MM.1S (cell line): Measurements from ENCODE around the gene EDEM3.

Experiments
- DNase-seq: peaks from one replicate; pipeline ENCODE4 v3.0.0-alpha.2; 2015
- H2AFZ ChIP-seq: fragments of 300-600 bp; sonication (generic); 2 replicates; pipeline ENCODE4 v1.6.0; 2016; ENCODE audit warnings: antibody characterized with exemption, low read length
- H3F3A ChIP-seq: fragments of 300-600 bp; sonication (generic); 2 replicates; pipeline ENCODE4 v1.6.1; 2016; ENCODE audit warnings: mild to moderate bottlenecking, antibody characterized with exemption, low read length, moderate library complexity, mixed read lengths; ENCODE audit not compliant: insufficient read depth
- H3K27ac ChIP-seq: fragments of 300-600 bp; sonication (generic); 2 replicates; pipeline ENCODE4 v1.5.1; 2016; ENCODE audit warnings: mild to moderate bottlenecking, low read length
- H3K27me3 ChIP-seq: fragments of 300-600 bp; sonication (generic); replicated peaks from 2 replicates; pipeline ENCODE4 v1.6.0; 2016; ENCODE audit warnings: low read length; ENCODE audit not compliant: insufficient read depth
- H3K36me3 ChIP-seq: fragments of 300-600 bp; sonication (generic); replicated peaks from 2 replicates; pipeline ENCODE4 v1.6.1; 2016; ENCODE audit warnings: mild to moderate bottlenecking, low read length, mixed read lengths; ENCODE audit not compliant: insufficient read depth
- H3K4me1 ChIP-seq: fragments of 300-600 bp; sonication (generic); 2 replicates; pipeline ENCODE4 v1.6.1; 2016; ENCODE audit warnings: low read length, mixed read lengths
- H3K4me2 ChIP-seq: fragments of 300-600 bp; sonication (generic); 2 replicates; pipeline ENCODE4 v1.6.0; 2016; ENCODE audit warnings: low read depth, low read length
- H3K4me3 ChIP-seq: fragments of 300-600 bp; sonication (generic); 2 replicates; pipeline ENCODE4 v1.5.1; 2016; ENCODE audit warnings: low read length, mixed read lengths
- H3K79me2 ChIP-seq: fragments of 300-600 bp; sonication (generic); 2 replicates; pipeline ENCODE4 v1.6.1; 2016; ENCODE audit warnings: mixed run types, low read length, mixed read lengths
- H3K9ac ChIP-seq: fragments of 300-600 bp; sonication (generic); 2 replicates; pipeline ENCODE4 v1.6.1; 2016; ENCODE audit warnings: low read length, mixed read lengths
- H3K9me2 ChIP-seq: fragments of 300-600 bp; sonication (generic); replicated peaks from 2 replicates; pipeline ENCODE4 v1.6.1; 2016; ENCODE audit warnings: mild to moderate bottlenecking, low read length, mixed read lengths; ENCODE audit not compliant: insufficient read depth
- H3K9me3 ChIP-seq: fragments of 300-600 bp; sonication (generic); replicated peaks from 2 replicates; pipeline ENCODE4 v1.6.1; 2016; ENCODE audit warnings: mild to moderate bottlenecking, low read length, mixed read lengths; ENCODE audit not compliant: insufficient read depth
- H4K20me1 ChIP-seq: fragments of 300-600 bp; sonication (generic); 2 replicates; pipeline ENCODE4 v1.6.1; 2016; ENCODE audit warnings: mild to moderate bottlenecking, low read length, moderate library complexity, mixed read lengths; ENCODE audit not compliant: insufficient read depth
- CTCF ChIP-seq: fragments of 300-600 bp; sonication (generic); IDR thresholded peaks from 2 replicates; pipeline ENCODE4 v1.5.1; 2016; ENCODE audit warnings: antibody characterized with exemption, low read length, mixed read lengths
- EZH2 ChIP-seq: fragments of 300-600 bp; sonication (generic); optimal IDR thresholded peaks from 2 replicates; pipeline ENCODE3; 2017; ENCODE audit warnings: low read depth, mild to moderate bottlenecking, antibody characterized with exemption, low read length, mixed read lengths
- EZH2phosphoT487 ChIP-seq: fragments of 300-600 bp; sonication (generic); IDR thresholded peaks from 2 replicates; pipeline ENCODE4 v1.6.1; 2018; ENCODE audit warnings: antibody characterized with exemption, low read length

The EDEM3 gene

GRCh38 chr1:184677344-184677743 lies 77.3 kb downstream of the EDEM3 start:
- Histone ChIP-seq H3K9me3 (no peaks in the 10 kb centered on the region), H2AFZ (no peak overlapping the region), H3K4me1 (no peaks in the 10 kb centered on the region), H3K27ac (no peak overlapping the region), H3K79me2 (no peaks in the 10 kb centered on the region), H3K4me2 (no peak overlapping the region), H4K20me1 (no peaks in the 10 kb centered on the region), H3K36me3 (no peaks in the 10 kb centered on the region), H3K4me3 (no peak overlapping the region), H3F3A (no peaks in the 10 kb centered on the region), H3K9ac (no peak overlapping the region), H3K27me3 (no peaks in the 10 kb centered on the region), H3K9me2 (no peaks in the 10 kb centered on the region)
- DNase-seq = no peak
- TF ChIP-seq CTCF = no peak
- no peak for TF ChIP-seq EZH2
- TF ChIP-seq EZH2phosphoT487 = no peak

GRCh38 chr1:184673305-184673704 lies 81.4 kb downstream of the EDEM3 start:
- H2AFZ ChIP-seq = no peak overlapping the region
- H3K9me2 ChIP-seq = no peaks in the 10 kb centered on the region
- no peaks in the 10 kb centered on the region for H3K4me1 ChIP-seq
- no peak overlapping the region for H3K27ac ChIP-seq
- H3K4me3 ChIP-seq = no peak overlapping the region
- no peaks in the 10 kb centered on the region for H3K36me3 ChIP-seq
- TF ChIP-seq CTCF (no peak), EZH2 (no peak), EZH2phosphoT487 (no peak)
- H4K20me1 ChIP-seq = no peaks in the 10 kb centered on the region
- H3F3A ChIP-seq = no peaks in the 10 kb centered on the region
- no peak overlapping the region for H3K9ac ChIP-seq
- no peak overlapping the region for H3K4me2 ChIP-seq
- DNase-seq = no peak
- no peaks in the 10 kb centered on the region for H3K79me2 ChIP-seq
- H3K9me3 ChIP-seq = no peaks in the 10 kb centered on the region
- H3K27me3 ChIP-seq = no peaks in the 10 kb centered on the region

GRCh38 chr1:184672013-184672726 lies 82.5 kb downstream of the EDEM3 start:
- Histone ChIP-seq H3F3A (no peaks in the 10 kb centered on the region), H3K4me2 (no peak overlapping the region), H3K4me3 (no peak overlapping the region), H3K27me3 (no peaks in the 10 kb centered on the region), H3K9me3 (no peaks in the 10 kb centered on the region), H3K79me2 (no peaks in the 10 kb centered on the region), H3K4me1 (no peaks in the 10 kb centered on the region), H4K20me1 (no peaks in the 10 kb centered on the region), H3K27ac (no peak overlapping the region), H3K9me2 (no peaks in the 10 kb centered on the region), H2AFZ (no peak overlapping the region), H3K36me3 (no peaks in the 10 kb centered on the region), H3K9ac (no peak overlapping the region)
- DNase-seq = no peak
- TF ChIP-seq EZH2 (no peak), CTCF (no peak), EZH2phosphoT487 (no peak)
